Gastrocnemius medialis (tissue), 4 donors: ENCODE measurements around the gene VWA1.

ENCODE experiments used
- CTCF ChIP-seq, 5 experiments: fragments of 450-650 bp in 3 of 5; fragments of 200-600 bp in 2 of 5; sonication (generic) in 2 of 5; IDR thresholded peaks in 4 of 5; conservative IDR thresholded peaks in 1 of 5; 1 replicate in 4 of 5; 2 replicates in 1 of 5; pipeline ENCODE4 v1.5.1; 2016 to 2019; ENCODE audit warnings: antibody characterized with exemption in 5 of 5, mild to moderate bottlenecking in 3 of 5, moderate library complexity in 3 of 5
- POLR2A ChIP-seq, 2 donors: fragments of 450-650 bp; IDR thresholded peaks; one replicate each; pipeline ENCODE4 v1.6.1; 2017; ENCODE audit warnings: antibody characterized with exemption in 2 of 2, mild to moderate bottlenecking in 2 of 2, moderate library complexity in 2 of 2

- no peak for TF ChIP-seq CTCF (IDR thresholded peaks at IDR 0.05 in 4 of 5, conservative IDR thresholded peaks at IDR 0.05 in 1 of 5)
- TF ChIP-seq POLR2A (IDR thresholded peaks at IDR 0.05): no peak
Measured at GRCh38 chr1:1470626-1471388, 35.3 kb downstream of the VWA1 start.
